H1 (cell line): ENCODE results near the gene BABAM2. TPM values are rescaled to one million over a fixed set of nuclear protein-coding genes. Genes with fewer than 3 reads are reported as not detected.

Experiments
- CTCF ChIA-PET: fragments of 300-600 bp; sonication (Branson Sonifier 250); formaldehyde crosslinking; loops from one replicate; lab custom pipeline; 2021; ENCODE audit not compliant: partially characterized antibody; lab: Charles Lee
- POLR2A ChIA-PET: fragments of 300-600 bp; sonication (Branson Sonifier 250); formaldehyde crosslinking; loops from one replicate; lab custom pipeline; 2021; ENCODE audit warnings: inconsistent platforms; ENCODE audit not compliant: partially characterized antibody; lab: Charles Lee
- DNase-seq, 2 experiments: peaks; one replicate each; pipeline versions ENCODE4 v3.0.0 to v3.0.0-alpha.2; 2010 to 2022; ENCODE audit warnings: low spot score in 2 of 2, low read depth in 1 of 2, mixed read lengths in 1 of 2
- FAIRE-seq: peaks from 2 replicates; lab custom pipeline; 2011; peaks lifted over from hg19 to GRCh38; lab: Jason Lieb, UNC
- H2AFZ ChIP-seq: 2 replicates; pipeline ENCODE4 v1.8.1; 2012; ENCODE audit warnings: low read length, inconsistent platforms
- H2AK5ac ChIP-seq: 2 replicates; pipeline ENCODE4 v1.6.1; 2013; ENCODE audit warnings: low read depth, low read length
- H2BK120ac ChIP-seq: replicated peaks from 2 replicates; pipeline ENCODE3; 2013; ENCODE audit warnings: low read depth, low read length, inconsistent platforms
- H2BK12ac ChIP-seq: 2 replicates; pipeline ENCODE4 v1.6.1; 2013; ENCODE audit warnings: low read depth, low read length
- H2BK15ac ChIP-seq: 2 replicates; pipeline ENCODE4 v1.6.1; 2013; ENCODE audit warnings: low read length
- H2BK20ac ChIP-seq: 2 replicates; pipeline ENCODE4 v1.6.1; 2013; ENCODE audit warnings: low read length
- H2BK5ac ChIP-seq: 2 replicates; pipeline ENCODE4 v1.6.1; 2013; ENCODE audit warnings: low read depth, low read length
- H3K14ac ChIP-seq: 2 replicates; pipeline ENCODE4 v1.6.1; 2013; ENCODE audit warnings: inconsistent platforms; ENCODE audit not compliant: insufficient read length
- H3K18ac ChIP-seq: 2 replicates; pipeline ENCODE4 v1.6.1; 2013; ENCODE audit warnings: low read length; ENCODE audit errors: extremely low read depth
- H3K23ac ChIP-seq: 2 replicates; pipeline ENCODE4 v1.6.1; 2013; ENCODE audit warnings: inconsistent platforms; ENCODE audit not compliant: insufficient read length
- H3K23me2 ChIP-seq: 2 replicates; pipeline ENCODE4 v1.6.1; 2013; ENCODE audit warnings: low read depth, low read length
- H3K27ac ChIP-seq: 2 replicates; pipeline ENCODE4 v1.6.1; 2011; ENCODE audit warnings: low read depth, low read length, inconsistent platforms
- H3K27me3 ChIP-seq, 4 experiments: replicated peaks in 1 of 4; 1 replicate in 1 of 4; 2 replicates in 3 of 4; pipeline versions ENCODE4 v1.6.1 to v1.8.1; 2011 to 2013; ENCODE audit warnings: low read length in 3 of 4, mild to moderate bottlenecking in 3 of 4, inconsistent platforms in 2 of 4, mixed read lengths in 2 of 4, moderate library complexity in 1 of 4; ENCODE audit not compliant: control insufficient read depth in 3 of 4, insufficient read depth in 3 of 4; ENCODE audit errors: extremely low read depth in 1 of 4
- H3K36me3 ChIP-seq, 4 experiments: 2 replicates each; pipeline versions ENCODE4 v1.6.1 to v1.8.1; 2011 to 2013; ENCODE audit warnings: mild to moderate bottlenecking in 4 of 4, low read length in 3 of 4, moderate library complexity in 2 of 4, control low read depth in 1 of 4, inconsistent platforms in 1 of 4; ENCODE audit not compliant: insufficient read depth in 4 of 4, control insufficient read depth in 2 of 4
- H3K4ac ChIP-seq: replicated peaks from 2 replicates; pipeline ENCODE3; 2013; ENCODE audit warnings: low read length, low read depth, mixed read lengths, inconsistent platforms; ENCODE audit not compliant: insufficient read length
- H3K4me1 ChIP-seq, 4 experiments: replicated peaks in 1 of 4; 1 replicate in 1 of 4; 2 replicates in 3 of 4; pipeline versions ENCODE4 v1.6.1 to v1.8.1; 2011 to 2013; ENCODE audit warnings: low read length in 3 of 4, inconsistent platforms in 2 of 4, mixed read lengths in 1 of 4; ENCODE audit not compliant: insufficient read depth in 4 of 4, control insufficient read depth in 3 of 4
- H3K4me2 ChIP-seq, 2 experiments: 2 replicates each; pipeline versions ENCODE4 v1.6.1 to v1.8.1; 2011 to 2013; ENCODE audit warnings: low read depth in 2 of 2, low read length in 2 of 2, control low read depth in 1 of 2, inconsistent platforms in 1 of 2, mild to moderate bottlenecking in 1 of 2; ENCODE audit not compliant: insufficient read depth in 1 of 2
- H3K4me3 ChIP-seq, 4 experiments: fragments of 200-600, 300-600 bp in 1 of 4; sonication (generic), shearing (Covaris generic), sonication (Bioruptor Twin) in 1 of 4; 2 replicates each; pipeline versions ENCODE4 v1.5.1 to v1.8.1; 2011 to 2016; ENCODE audit warnings: low read length in 4 of 4, low read depth in 3 of 4, control low read depth in 2 of 4, inconsistent platforms in 2 of 4, mild to moderate bottlenecking in 2 of 4, mixed read lengths in 1 of 4, moderate library complexity in 1 of 4; ENCODE audit not compliant: insufficient read depth in 2 of 4; ENCODE audit errors: extremely low read depth in 1 of 4
- H3K56ac ChIP-seq: replicated peaks from 2 replicates; pipeline ENCODE3; 2013; ENCODE audit warnings: low read depth, mild to moderate bottlenecking, mixed read lengths, low read length, inconsistent platforms; ENCODE audit not compliant: insufficient read length
- H3K79me1 ChIP-seq: 2 replicates; pipeline ENCODE4 v1.6.1; 2013; ENCODE audit warnings: low read depth, low read length, control low read depth
- H3K79me2 ChIP-seq, 2 experiments: 2 replicates each; pipeline versions ENCODE4 v1.6.1 to v1.8.1; 2012 to 2013; ENCODE audit warnings: low read length in 2 of 2, mild to moderate bottlenecking in 2 of 2, inconsistent platforms in 1 of 2; ENCODE audit not compliant: insufficient read depth in 2 of 2, control insufficient read depth in 1 of 2
- H3K9ac ChIP-seq, 4 experiments: replicated peaks in 1 of 4; 1 replicate in 1 of 4; 2 replicates in 3 of 4; pipeline versions ENCODE4 v1.6.1 to v1.8.1; 2011 to 2013; ENCODE audit warnings: low read depth in 3 of 4, low read length in 3 of 4, control low read depth in 2 of 4, mild to moderate bottlenecking in 2 of 4, moderate library complexity in 2 of 4, inconsistent platforms in 1 of 4; ENCODE audit errors: extremely low read depth in 1 of 4
- H3K9me3 ChIP-seq, 2 experiments: 2 replicates each; pipeline versions ENCODE4 v1.6.1 to v1.8.1; 2012 to 2013; ENCODE audit warnings: mild to moderate bottlenecking in 2 of 2, moderate library complexity in 2 of 2, control low read depth in 1 of 2, inconsistent platforms in 1 of 2, low read depth in 1 of 2, low read length in 1 of 2, mixed read lengths in 1 of 2; ENCODE audit not compliant: insufficient read depth in 2 of 2
- H4K20me1 ChIP-seq, 2 experiments: replicated peaks in 1 of 2; 2 replicates each; pipeline versions ENCODE3 to v1.8.1; 2011 to 2013; ENCODE audit warnings: inconsistent platforms in 2 of 2, low read length in 2 of 2, mild to moderate bottlenecking in 1 of 2; ENCODE audit not compliant: insufficient read depth in 2 of 2, control insufficient read depth in 1 of 2
- H4K5ac ChIP-seq: 2 replicates; pipeline ENCODE4 v1.6.1; 2013; ENCODE audit warnings: low read length, low read depth, mixed read lengths, inconsistent platforms; ENCODE audit not compliant: insufficient read length
- H4K8ac ChIP-seq: 2 replicates; pipeline ENCODE4 v1.8.0; 2013; ENCODE audit warnings: mild to moderate bottlenecking, moderate library complexity, low read length, inconsistent platforms; ENCODE audit not compliant: insufficient read depth; ENCODE audit errors: extremely low read depth
- H4K91ac ChIP-seq: replicated peaks from 2 replicates; pipeline ENCODE3; 2013; ENCODE audit warnings: low read length, mixed read lengths, inconsistent platforms; ENCODE audit not compliant: insufficient read length
- CHD2 ChIP-seq: IDR thresholded peaks from 2 replicates; pipeline ENCODE4 v1.6.1; 2012; ENCODE audit warnings: low read length, improper control_type of control experiment
- CTBP2 ChIP-seq: IDR thresholded peaks from 2 replicates; pipeline ENCODE4 v1.7.0; 2011; ENCODE audit warnings: borderline replicate concordance, mild to moderate bottlenecking, moderate library complexity, mixed read lengths, low read length; ENCODE audit not compliant: insufficient read depth, insufficient read length
- SRF ChIP-seq: IDR thresholded peaks from 2 replicates; pipeline ENCODE4 v1.6.1; 2011; ENCODE audit warnings: mild to moderate bottlenecking, low read depth, low read length, moderate library complexity
- WGBS, 2 experiments: shearing (Covaris generic) in 1 of 2; methylation state at CpG; one replicate each; pipeline versions ENCODE4 v1.1.6 to v1.1.7; 2013 to 2015; ENCODE audit warnings: low lambda C conversion rate in 2 of 2, mixed read lengths in 2 of 2, inconsistent platforms in 1 of 2, low coverage in 1 of 2, missing lambda C conversion rate in 1 of 2; ENCODE audit not compliant: insufficient replicate concordance in 2 of 2, insufficient coverage in 1 of 2, insufficient read length in 1 of 2; ENCODE audit errors: extremely low coverage in 1 of 2, missing lambda C conversion rate in 1 of 2; 5-methylcytosine and 5-hydroxymethylcytosine counted together
- polyA plus RNA-seq, 7 experiments: library from polyadenylated mRNA; depleted of rRNA in 3 of 7; stranded (reverse) in 5 of 7; unstranded in 2 of 7; fragments of >200 nt in 5 of 7; fragments of 200-250 nt in 2 of 7; gene quantifications; 1 replicate in 5 of 7; 2 replicates in 1 of 7; 4 replicates in 1 of 7; pipeline versions ENCODE4 v1.2.1 to v1.2.3, GENCODE V29; 2011 to 2013; ENCODE audit warnings: missing spikeins in 2 of 7, mixed read lengths in 2 of 7
- total RNA-seq: library from RNA; stranded (reverse); fragmentation: NEBNext Ultra II Directional; extraction: Animal tissue kit (Norgen Biotek cat#: 25700); gene quantifications from 2 replicates; pipeline ENCODE4 v1.2.1, GENCODE V29; 2021

Gene BABAM2
- total and polyA plus RNA-seq, 2 of the 8 experiments (the other 6 are each of a cell fraction or from before 2014, with no cell fraction given) = 15.8 to 20.9 TPM

DNA sequence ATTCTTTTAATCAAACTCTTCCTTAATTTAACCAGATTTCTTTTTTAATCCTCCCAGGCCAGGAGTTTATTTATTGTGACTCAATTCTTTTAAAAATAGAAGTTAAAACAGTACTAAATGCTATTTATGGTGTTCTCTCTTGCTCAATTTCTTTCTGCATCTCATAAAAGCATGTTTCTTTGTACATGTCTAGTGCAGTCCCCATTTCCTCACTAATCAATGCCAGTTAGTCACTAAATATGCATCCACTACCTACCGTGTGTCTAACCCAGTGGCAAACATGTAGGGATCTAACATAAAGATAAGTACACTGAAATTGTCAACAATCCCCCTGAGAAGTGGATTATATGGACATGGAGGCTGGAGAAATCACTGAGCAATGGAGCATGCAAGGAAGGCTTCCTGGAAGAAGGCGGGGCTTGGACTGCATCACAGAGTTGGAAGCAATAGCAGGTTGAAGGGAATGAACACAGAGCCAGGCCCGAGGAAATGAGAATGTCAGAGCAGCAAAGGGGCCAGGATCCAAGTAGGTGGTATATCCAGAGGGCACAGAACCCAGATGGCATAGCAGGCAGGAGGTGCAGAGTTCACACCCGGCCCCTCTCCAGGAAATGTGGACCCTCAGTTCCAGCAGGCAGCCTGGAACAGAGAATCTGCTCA, 396.9 kb downstream of the BABAM2 start:
- H3K14ac ChIP-seq = no peak overlapping the region
- DNase-seq (no peak), FAIRE-seq (no peak)
- no peak overlapping the region for H2AK5ac ChIP-seq
- H2AFZ ChIP-seq = no peak overlapping the region
- H2BK12ac ChIP-seq = no peak overlapping the region
- H3K4me1 ChIP-seq = peaks cover 0 to 5% (median 0%) of the 10 kb centered on the region in 4 experiments; a peak in 1 of 7 replicates
- no peak overlapping the region for H4K5ac ChIP-seq
- no peak overlapping the region for H3K56ac ChIP-seq
- H2BK120ac ChIP-seq = no peak overlapping the region
- TF ChIP-seq CHD2 = no peak
- TF ChIP-seq SRF = no peak
- TF ChIP-seq CTBP2 = no peak
- POLR2A ChIA-PET = no interaction called here
- H3K27ac ChIP-seq = no peak overlapping the region
- no peak overlapping the region for H2BK5ac ChIP-seq
- no peaks in the 10 kb centered on the region for H3K36me3 ChIP-seq
- no peak overlapping the region for H3K4me2 ChIP-seq
- H3K9me3 ChIP-seq = no peaks in the 10 kb centered on the region
- no peak overlapping the region for H4K91ac ChIP-seq
- H3K79me2 ChIP-seq = no peaks in the 10 kb centered on the region
- H3K23ac ChIP-seq = no peak overlapping the region
- CTCF ChIA-PET = interaction anchor here (0.7 kb wide), 1 partner anchor 314 kb away, joined by 3 read pairs; no protein-coding TSS in a partner anchor
- WGBS, 2 experiments = 88% methylated on average over 4 of the region's 4 CpGs; no CpG with 5 or more reads in 1 of the 2 experiments
- no peaks in the 10 kb centered on the region for H4K20me1 ChIP-seq
- H3K9ac ChIP-seq = no peak overlapping the region
- no peak overlapping the region for H3K4me3 ChIP-seq
- no peak overlapping the region for H2BK15ac ChIP-seq
- H3K79me1 ChIP-seq = no peaks in the 10 kb centered on the region
- H3K4ac ChIP-seq = no peak overlapping the region
- no peak overlapping the region for H2BK20ac ChIP-seq
- no peaks in the 10 kb centered on the region for H3K27me3 ChIP-seq
- H3K23me2 ChIP-seq = no peaks in the 10 kb centered on the region
- no peak overlapping the region for H3K18ac ChIP-seq
- H4K8ac ChIP-seq = no peak overlapping the region
